NCI-H2081 (cell line): ENCODE data around the gene HLA-DRB1.
"Not testable (repeated sequence)": the region's sequence is repeated elsewhere in the genome, so short reads cannot be mapped to it uniquely, and the experiment has no call there.

Source experiments
- DNase-seq, 2 experiments: peaks; one replicate each; lab custom pipeline; 2025; lab: John Stamatoyannopoulos, UW

HLA-DRB1 gene

GRCh38 chr6:32558426-32559057, 31.1 kb downstream of the HLA-DRB1 start:
- DNase-seq, result no peak

DNA sequence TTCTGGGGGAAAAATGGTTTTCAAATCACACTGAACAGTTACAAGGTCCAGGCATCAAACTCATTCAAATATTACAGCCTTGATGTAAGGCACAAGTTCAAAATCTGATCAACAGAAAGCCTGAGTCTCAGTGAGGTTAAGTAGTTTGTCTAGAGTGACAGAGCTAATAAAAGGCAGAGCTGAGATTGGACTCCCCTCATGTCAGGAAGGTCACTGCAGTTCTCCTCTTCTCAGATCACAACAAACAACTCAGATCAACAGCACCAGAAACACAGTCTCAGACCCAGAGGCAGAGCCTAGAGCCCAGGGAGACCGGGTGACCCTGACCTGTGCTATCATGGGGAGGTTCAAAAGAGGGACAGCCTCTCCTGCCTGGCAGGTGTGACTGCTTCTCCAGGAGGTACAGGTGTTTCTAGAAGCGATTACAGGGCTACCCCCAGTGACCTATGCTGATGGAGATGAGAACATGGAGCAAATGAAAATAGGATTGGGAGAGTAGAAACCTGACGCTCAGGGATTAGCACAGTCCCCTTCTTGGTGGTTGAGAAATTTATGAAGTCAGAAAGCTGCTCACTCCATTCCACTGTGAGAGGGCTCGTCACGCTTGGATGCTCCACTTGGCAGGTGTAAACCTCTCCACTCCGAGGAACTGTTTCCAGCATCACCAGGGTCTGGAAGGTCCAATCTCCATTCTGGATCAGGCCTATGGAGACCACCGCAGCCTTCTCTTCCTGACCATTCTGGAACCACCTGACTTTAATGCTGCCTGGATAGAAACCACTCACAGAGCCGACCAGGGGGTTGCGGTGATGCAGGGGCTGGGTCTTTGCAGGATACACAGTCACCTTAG, 35.3 kb downstream of the HLA-DRB1 start:
- DNase-seq, result no peak

GRCh38 chr6:32553037-32553742, 36.5 kb downstream of the HLA-DRB1 start:
- DNase-seq, result no peak

DNA sequence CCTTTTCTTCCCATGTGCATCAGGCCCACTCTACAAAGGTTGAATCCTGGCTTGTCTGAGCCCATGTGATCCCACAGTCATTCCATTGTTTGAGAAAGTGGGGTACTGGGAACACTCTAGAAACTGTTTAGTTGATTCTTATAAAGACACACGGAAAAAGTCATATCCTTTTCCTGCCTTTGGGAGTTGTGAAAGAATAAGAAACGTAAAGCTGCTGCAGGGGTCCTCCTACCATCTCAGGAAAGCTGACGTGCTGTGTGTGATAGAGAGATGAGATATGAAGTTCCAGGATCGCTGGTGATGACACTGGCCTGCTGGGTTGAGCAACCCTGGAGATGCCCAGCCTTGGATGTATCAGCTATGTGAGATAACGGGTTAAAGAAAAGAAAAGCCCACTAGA, 38.2 kb downstream of the HLA-DRB1 start:
- no peak for DNase-seq

DNA sequence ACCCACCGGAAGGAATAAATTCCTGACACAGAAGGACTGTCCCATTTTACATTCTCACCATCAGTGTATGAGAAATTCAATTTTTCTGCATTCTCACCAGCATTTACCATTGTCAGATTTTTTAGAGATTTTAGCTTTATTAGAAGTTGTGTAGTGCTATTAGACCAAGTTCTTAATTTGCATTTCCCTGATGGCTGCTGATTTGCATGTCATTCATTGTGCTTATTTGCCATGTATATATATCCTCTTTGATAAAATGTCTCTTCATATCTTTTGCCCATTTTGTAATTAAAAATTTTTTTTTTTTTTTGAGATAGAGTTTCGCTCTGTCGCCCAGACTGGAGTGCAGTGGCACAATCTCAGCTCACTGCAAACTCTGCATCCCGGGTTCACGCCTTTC, 49.8 kb downstream of the HLA-DRB1 start:
- DNase-seq, result no peak

DNA sequence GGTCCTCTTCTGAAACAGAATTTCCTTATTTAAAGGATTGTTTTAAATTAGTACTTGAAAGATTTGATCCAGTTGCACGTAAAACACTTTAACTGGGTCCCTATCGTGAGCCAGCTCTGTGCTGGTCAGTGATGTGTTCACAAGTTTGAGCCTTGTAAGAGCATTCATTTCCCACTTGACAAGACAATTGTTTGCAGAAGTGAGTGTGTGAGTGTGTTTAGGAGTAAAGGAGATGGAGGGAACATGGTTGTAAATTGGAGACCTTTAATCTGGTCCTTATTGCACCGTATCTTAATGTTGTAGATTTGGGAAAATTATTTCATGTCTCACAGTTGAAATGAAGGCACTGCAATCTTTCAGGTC, 59.2 kb downstream of the HLA-DRB1 start:
- not testable (repeated sequence) for DNase-seq

GRCh38 chr6:32529697-32530430, 59.8 kb downstream of the HLA-DRB1 start, which contains the start of gene HLA-DRB5:
TSS of gene HLA-DRB5 (minus strand) at chr6:32530287. CDS start at chr6:32530224, 63 bp downstream.
- DNase-seq, result no peak
